SH-SY5Y (cell line): ENCODE results near the gene ZMIZ2.

ENCODE experiments used
- GATA2 ChIP-seq: IDR thresholded peaks from 2 replicates; pipeline ENCODE4 v1.6.1; 2011; ENCODE audit warnings: mild to moderate bottlenecking, low read depth, low read length
- GATA3 ChIP-seq: IDR thresholded peaks from 2 replicates; pipeline ENCODE4 v1.6.1; 2011; ENCODE audit warnings: low read depth, mild to moderate bottlenecking, low read length, moderate library complexity

DNA sequence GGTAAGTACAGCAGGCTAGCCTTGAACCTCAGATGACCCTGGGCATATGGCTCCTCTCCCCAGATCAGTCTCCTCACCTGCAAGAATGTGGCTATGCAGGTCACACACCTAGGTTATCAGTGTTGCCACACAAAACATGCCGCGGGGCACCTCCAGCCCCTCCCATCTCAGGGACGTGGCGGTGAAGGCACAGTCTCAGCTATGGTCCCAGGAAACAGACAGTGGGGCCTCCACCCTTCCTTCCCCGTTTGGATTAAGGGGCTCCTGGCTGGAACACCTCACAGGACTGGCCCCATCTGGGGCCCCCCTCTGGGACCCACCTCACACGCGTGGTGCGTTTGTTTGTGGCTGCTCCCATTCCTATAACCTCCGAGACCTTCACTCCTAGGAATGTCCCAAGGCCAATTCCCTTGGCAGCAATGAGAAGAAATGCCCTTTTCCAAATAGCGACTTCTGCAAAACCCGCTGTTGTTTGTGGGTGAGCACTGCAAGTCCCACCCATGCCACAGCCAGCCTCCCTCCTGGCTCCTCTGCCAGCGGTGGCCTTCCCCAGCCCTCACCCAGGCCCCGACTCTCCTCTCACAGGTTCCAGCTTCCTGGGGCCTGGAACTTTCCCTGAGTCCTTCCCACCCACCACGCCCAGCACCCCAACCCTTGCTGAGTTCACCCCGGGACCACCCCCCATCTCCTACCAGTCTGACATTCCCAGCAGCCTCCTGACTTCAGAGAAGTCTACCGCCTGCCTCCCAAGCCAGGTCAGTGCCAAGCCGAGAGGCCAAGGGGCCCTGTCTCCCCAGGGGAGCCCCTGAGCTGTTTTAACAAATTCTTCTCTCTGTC, 17.1 kb downstream of the ZMIZ2 start:
- TF ChIP-seq GATA3 (no peak), GATA2 (no peak)
